Tibial nerve (tissue), 4 donors: ENCODE measurements around the gene CHTF8.

ENCODE experiments used
- CTCF ChIP-seq, 5 experiments: fragments of 200-600 bp in 3 of 5; fragments of 450-650 bp in 2 of 5; sonication (generic) in 3 of 5; IDR thresholded peaks; one replicate each; pipeline ENCODE4 v1.5.1; 2016 to 2019; ENCODE audit warnings: antibody characterized with exemption in 5 of 5, mild to moderate bottlenecking in 3 of 5, moderate library complexity in 2 of 5
- EP300 ChIP-seq, 2 donors: sonication (generic); formaldehyde crosslinking; IDR thresholded peaks; one replicate each; pipeline ENCODE4 v1.6.1; 2017; ENCODE audit warnings: antibody characterized with exemption in 2 of 2, mild to moderate bottlenecking in 1 of 2
- POLR2A ChIP-seq, 2 donors: fragments of 450-650 bp; IDR thresholded peaks; one replicate each; pipeline ENCODE4 v1.6.1; 2017; ENCODE audit warnings: antibody characterized with exemption in 2 of 2, mild to moderate bottlenecking in 2 of 2, moderate library complexity in 2 of 2

- TF ChIP-seq CTCF (IDR thresholded peaks at IDR 0.05) (no peak), POLR2A (IDR thresholded peaks at IDR 0.05) (no peak), EP300 (IDR thresholded peaks at IDR 0.05) (no peak)
These were observed 22.7 kb downstream of the CHTF8 start for GRCh38 chr16:69109486-69110270.
